Ascending aorta (tissue), 2 donors: ENCODE results near the gene CYP4X1. TPM values are rescaled to one million over a fixed set of nuclear protein-coding genes. Genes with fewer than 3 reads are reported as not detected.
"Not testable (repeated sequence)": the region's sequence is repeated elsewhere in the genome, so short reads cannot be mapped to it uniquely, and the experiment has no call there.

Experiments
- DNase-seq, 2 donors: peaks; one replicate each; pipeline ENCODE4 v3.0.0-alpha.2; 2019; ENCODE audit warnings: low spot score in 2 of 2
- H3K27ac ChIP-seq, 2 donors: fragments of 200-600 bp; sonication (generic); one replicate each; pipeline ENCODE4 v1.5.1; 2016 to 2017; ENCODE audit warnings: mild to moderate bottlenecking in 1 of 2
- H3K27me3 ChIP-seq: fragments of 200-600 bp; sonication (generic); one replicate; pipeline ENCODE4 v1.5.1; 2017
- H3K36me3 ChIP-seq, 2 donors: fragments of 200-600 bp; sonication (generic); one replicate each; pipeline ENCODE4 v1.5.1; 2016
- H3K4me1 ChIP-seq, 2 donors: fragments of 200-600 bp; sonication (generic); one replicate each; pipeline ENCODE4 v1.5.1; 2016 to 2017; ENCODE audit warnings: mild to moderate bottlenecking in 1 of 2
- H3K4me3 ChIP-seq, 2 donors: fragments of 200-600 bp; sonication (generic); one replicate each; pipeline ENCODE4 v1.5.1; 2016 to 2017; ENCODE audit warnings: mild to moderate bottlenecking in 1 of 2
- H3K9me3 ChIP-seq, 2 donors: fragments of 200-600 bp; sonication (generic); one replicate each; pipeline ENCODE4 v1.5.1; 2016
- intact Hi-C: fragments of 100-400 bp; cut with DNase I; formaldehyde crosslinking; loops from one replicate; pipeline ENCODE4 v1.15.1; 2023
- total RNA-seq: library from RNA; depleted of rRNA; stranded (reverse); fragments of >200 nt; gene quantifications from one replicate; pipeline ENCODE4 v1.1.0, GENCODE V29; 2016
- TF ChIP-seq, protein P1 (sequence below), 3 experiments: fragments of 200-600 bp in 2 of 3; fragments of 450-650 bp in 1 of 3; sonication (generic) in 2 of 3; IDR thresholded peaks; one replicate each; pipeline ENCODE4 v1.5.1; 2016 to 2019; ENCODE audit warnings: antibody characterized with exemption in 3 of 3, mild to moderate bottlenecking in 1 of 3, moderate library complexity in 1 of 3

The CYP4X1 gene
- total RNA-seq, 1 donor from 2014 or later, result 17.2 TPM

DNA sequence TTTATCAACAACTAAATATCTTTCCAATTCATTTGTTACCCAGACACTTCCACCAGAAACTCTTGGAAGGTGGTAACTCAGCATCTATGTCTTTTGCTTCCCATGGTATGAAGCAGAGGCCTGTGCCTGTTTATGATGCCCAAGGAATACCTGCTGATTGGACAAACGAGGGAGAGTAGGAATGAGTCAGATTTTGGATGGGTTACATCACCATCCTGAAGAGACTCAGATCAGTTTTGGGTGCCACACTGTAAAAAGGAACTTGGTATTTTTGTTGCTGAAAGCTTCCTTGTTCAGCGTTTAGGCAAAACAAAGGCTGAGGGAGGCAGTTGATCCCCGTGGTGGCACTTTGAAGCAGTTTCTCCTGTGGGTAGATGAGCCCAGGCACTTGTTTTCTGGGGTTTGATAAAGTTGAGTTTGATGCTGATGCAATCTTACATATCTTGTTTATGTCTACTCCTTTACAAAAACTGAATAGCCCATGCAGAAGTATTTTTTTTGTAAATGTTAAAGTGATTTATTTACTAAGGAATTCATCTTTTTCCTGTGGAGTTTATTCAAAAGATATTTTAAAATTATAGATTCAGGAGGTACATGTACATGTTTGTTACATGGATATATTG lies 26.7 kb upstream of the CYP4X1 start:
- no peak for DNase-seq
- H3K27me3 ChIP-seq, result no peaks in the 10 kb centered on the region
- no peaks in the 10 kb centered on the region for H3K9me3 ChIP-seq
- H3K36me3 ChIP-seq, result no peaks in the 10 kb centered on the region
- intact Hi-C loops, result no loop called here
- no peak overlapping the region for H3K27ac ChIP-seq
- TF ChIP-seq, protein P1, sequence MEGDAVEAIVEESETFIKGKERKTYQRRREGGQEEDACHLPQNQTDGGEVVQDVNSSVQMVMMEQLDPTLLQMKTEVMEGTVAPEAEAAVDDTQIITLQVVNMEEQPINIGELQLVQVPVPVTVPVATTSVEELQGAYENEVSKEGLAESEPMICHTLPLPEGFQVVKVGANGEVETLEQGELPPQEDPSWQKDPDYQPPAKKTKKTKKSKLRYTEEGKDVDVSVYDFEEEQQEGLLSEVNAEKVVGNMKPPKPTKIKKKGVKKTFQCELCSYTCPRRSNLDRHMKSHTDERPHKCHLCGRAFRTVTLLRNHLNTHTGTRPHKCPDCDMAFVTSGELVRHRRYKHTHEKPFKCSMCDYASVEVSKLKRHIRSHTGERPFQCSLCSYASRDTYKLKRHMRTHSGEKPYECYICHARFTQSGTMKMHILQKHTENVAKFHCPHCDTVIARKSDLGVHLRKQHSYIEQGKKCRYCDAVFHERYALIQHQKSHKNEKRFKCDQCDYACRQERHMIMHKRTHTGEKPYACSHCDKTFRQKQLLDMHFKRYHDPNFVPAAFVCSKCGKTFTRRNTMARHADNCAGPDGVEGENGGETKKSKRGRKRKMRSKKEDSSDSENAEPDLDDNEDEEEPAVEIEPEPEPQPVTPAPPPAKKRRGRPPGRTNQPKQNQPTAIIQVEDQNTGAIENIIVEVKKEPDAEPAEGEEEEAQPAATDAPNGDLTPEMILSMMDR (IDR thresholded peaks at IDR 0.05), result no peak
- no peak overlapping the region for H3K4me3 ChIP-seq
- no peaks in the 10 kb centered on the region for H3K4me1 ChIP-seq

DNA sequence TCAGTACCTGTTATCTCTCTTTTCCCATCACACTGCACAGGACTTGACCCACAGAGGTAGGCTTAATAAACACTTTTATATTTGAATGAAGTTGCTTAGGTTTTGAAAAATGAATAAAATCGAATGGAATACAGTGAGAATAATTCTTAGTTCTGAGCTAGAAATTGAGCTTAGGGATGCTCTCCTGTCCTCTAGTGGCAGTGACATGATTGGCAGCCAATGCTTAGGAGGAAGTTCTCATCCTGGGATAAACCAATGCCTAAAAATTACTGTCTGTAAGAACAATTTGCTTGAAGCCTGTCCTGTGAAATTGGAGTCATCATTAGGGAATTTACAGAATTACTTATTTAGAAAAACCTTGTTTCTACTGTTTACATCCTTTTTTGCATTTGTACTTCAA lies 21.3 kb upstream of the CYP4X1 start:
- H3K9me3 ChIP-seq, result no peaks in the 10 kb centered on the region

DNA sequence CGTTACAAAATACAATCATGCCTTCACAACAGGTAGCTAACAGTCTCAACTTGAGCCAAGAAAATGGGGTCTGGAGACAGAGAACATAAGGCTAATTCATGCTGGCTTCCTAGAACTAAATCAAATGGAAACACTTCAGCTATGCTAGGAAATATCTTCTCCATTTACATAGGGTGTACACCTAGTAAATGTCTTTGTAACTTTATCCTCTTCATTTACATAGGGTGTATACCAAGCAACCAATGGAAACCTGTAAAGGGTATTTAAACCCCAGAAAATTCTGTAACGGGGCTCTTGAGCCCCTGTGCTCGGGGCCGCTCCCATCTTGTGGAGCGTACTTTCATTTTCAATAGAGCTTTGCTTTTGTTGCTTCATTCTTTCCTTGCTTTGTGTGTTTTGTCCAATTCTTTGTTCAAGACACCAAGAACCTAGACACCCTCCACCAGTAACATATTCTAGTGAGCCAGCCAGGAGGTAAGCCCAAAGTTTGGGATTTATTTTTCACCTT lies 19.5 kb upstream of the CYP4X1 start:
- intact Hi-C loops, result no loop called here
- H3K9me3 ChIP-seq, result peaks cover 0 to 2% of the 10 kb centered on the region in 2 donors
- DNase-seq, result no peak

More for the DNA sequence above, 21.3 kb upstream of the CYP4X1 start:
- no peak for DNase-seq
- TF ChIP-seq, protein P1 (IDR thresholded peaks at IDR 0.05), result no peak
- no peaks in the 10 kb centered on the region for H3K36me3 ChIP-seq
- intact Hi-C loops, result no loop called here
- no peak overlapping the region for H3K4me3 ChIP-seq
- H3K4me1 ChIP-seq, result no peaks in the 10 kb centered on the region
- no peak overlapping the region for H3K27ac ChIP-seq
- no peaks in the 10 kb centered on the region for H3K27me3 ChIP-seq

DNA sequence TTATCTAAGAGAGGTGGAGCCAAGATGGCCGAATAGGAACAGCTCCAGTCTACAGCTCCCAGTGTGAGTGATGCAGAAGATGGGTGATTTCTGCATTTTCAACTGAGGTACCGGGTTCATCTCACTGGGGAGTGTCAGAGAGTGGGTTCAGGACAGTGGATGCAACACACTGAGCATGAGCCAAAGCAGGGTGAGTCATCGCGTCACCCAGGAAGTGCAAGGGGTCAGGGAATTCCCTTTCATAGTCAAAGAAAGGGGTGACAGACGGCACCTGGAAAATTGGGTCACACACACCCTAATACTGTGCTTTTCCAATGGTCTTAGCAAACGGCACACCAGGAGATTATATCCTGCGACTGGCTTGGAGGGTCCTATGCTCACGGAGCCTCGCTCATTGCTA lies 17.0 kb upstream of the CYP4X1 start:
- H3K9me3 ChIP-seq, H3K4me3 ChIP-seq, H3K27ac ChIP-seq, intact Hi-C loops, H3K4me1 ChIP-seq, H3K36me3 ChIP-seq, DNase-seq, H3K27me3 ChIP-seq: not testable (repeated sequence)

More for the DNA sequence above, 19.5 kb upstream of the CYP4X1 start:
- Histone ChIP-seq H3K4me1 (no peaks in the 10 kb centered on the region), H3K27me3 (no peaks in the 10 kb centered on the region), H3K27ac (no peak overlapping the region), H3K36me3 (no peaks in the 10 kb centered on the region), H3K4me3 (no peak overlapping the region)
- TF ChIP-seq, protein P1 (IDR thresholded peaks at IDR 0.05), result no peak

DNA sequence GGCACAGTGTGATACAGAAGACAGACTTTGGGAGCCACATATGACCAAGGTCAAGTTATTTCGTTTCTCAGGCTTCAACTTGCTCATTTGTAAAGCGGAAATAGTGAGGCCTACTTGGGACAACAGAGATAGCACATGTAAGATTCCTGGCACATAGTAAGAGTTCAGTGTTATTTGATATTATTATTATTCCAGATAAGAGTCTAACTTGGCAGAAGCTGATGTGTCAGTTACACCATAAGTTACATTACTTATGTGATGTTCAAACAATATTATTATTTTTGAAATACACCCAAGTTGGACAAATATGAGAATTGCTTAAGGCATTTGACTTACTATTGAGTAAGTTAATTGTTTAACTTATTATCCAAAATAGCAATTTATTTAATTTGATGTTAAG lies 10.2 kb upstream of the CYP4X1 start:
- no peaks in the 10 kb centered on the region for H3K36me3 ChIP-seq
- TF ChIP-seq, protein P1 (IDR thresholded peaks at IDR 0.05), result no peak
- H3K4me3 ChIP-seq, result no peak overlapping the region
- H3K27ac ChIP-seq, result peak overlapping the region; percentile 45 to 61
- peaks cover 0 to 3% of the 10 kb centered on the region in 2 donors for H3K9me3 ChIP-seq
- intact Hi-C loops, result no loop called here
- no peaks in the 10 kb centered on the region for H3K27me3 ChIP-seq
- DNase-seq, result no peak
- H3K4me1 ChIP-seq, result peaks cover 0 to 7% of the 10 kb centered on the region in 2 donors

DNA sequence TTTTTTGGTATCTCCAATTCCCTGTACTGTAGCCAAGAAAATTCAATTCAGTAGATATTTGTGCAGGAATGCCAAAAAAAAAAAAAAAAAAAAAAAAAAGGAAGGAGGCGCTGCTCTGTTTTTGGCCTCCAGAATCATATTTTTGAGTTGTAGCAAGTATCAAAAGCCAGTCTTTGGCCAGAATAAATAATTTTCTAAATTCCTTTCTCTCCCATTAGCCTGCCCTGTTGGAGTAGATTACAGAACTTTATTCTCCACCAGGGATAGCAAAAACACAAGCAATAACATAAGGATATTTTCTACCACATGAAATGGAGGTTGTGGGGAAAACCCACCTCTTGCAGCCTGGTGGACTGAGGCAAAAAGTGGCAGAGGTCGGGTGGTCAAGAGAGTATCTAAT lies 2.4 kb upstream of the CYP4X1 start:
- TF ChIP-seq, protein P1 (IDR thresholded peaks at IDR 0.05), result no peak
- Histone ChIP-seq H3K9me3 (no peaks in the 10 kb centered on the region), H3K4me1 (peaks cover 6 to 39% of the 10 kb centered on the region in 2 donors), H3K27ac (peak overlapping the region; percentile 67 to 81), H3K4me3 (peak overlapping the region in 1 of 2 donors; percentile 24), H3K36me3 (no peaks in the 10 kb centered on the region), H3K27me3 (no peaks in the 10 kb centered on the region)
- no peak for DNase-seq
- intact Hi-C loops, result loop anchor here (5.0 kb wide), 2 partner anchors 171 to 311 kb away; partner anchors contain the start of genes CMPK1 and PDZK1IP1
